ENCODE measurements around the gene C2CD4C.

DNA sequence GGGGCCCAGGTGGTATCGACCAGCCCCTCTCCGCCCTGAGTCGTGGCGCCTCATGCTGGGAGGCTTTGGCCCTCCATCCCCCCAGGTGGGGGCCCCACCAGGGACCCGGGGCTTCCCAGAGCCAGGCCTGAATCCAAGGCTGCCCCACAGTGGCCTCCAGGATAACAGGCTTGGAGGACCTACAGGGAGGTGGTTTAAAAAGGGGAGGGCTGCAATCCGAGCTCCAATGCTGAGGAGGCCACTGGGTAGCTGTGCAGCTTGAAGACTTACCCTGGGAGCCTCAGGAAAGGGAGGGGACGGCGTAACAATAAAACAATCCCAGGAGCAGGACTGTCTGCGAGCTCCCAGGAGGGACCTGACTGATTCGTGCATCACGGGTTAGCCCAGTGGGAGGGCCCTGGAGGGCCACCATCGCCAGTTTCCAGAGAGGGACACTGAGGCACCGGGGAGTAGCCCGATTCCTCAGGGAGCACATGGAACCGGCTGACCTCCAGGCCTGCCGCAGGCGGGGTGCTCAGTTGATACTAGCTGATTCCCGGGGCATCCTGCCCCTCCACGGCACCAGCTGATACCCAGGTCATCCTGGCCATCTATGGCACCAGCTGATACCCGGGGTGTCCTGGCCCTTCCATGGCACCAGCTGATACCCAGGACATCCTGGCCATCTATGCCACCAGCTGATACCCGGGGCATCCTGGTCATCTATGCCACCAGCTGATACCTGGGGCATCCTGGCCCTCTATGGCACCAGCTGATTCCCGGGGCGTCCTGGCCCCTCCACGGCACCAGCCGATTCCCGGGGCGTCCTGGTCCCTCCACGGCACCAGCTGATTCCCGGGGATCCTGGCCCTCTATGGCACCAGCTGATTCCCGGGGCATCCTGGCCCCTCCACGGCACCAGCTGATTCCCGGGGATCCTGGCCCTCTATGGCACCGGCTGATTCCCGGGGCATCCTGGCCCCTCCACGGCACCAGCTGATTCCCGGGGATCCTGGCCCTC is 3.7 kb upstream of the C2CD4C start:
- TF ChIP-seq JUN (IDR thresholded peaks at IDR 0.05; ENCODE audit: borderline replicate concordance, insufficient read depth, insufficient read length, low read depth) (no peak), EZH2 (IDR thresholded peaks at IDR 0.05; ENCODE audit: borderline replicate concordance, low read depth, low read length, severe bottlenecking) (no peak), POLR2A (IDR thresholded peaks at IDR 0.05; ENCODE audit: low read depth, low read length) (no peak), MYC (IDR thresholded peaks at IDR 0.05; ENCODE audit: low read depth, low read length) (no peak), POLR2AphosphoS5 (IDR thresholded peaks at IDR 0.05; ENCODE audit: insufficient read depth, low read depth, low read length) (no peak), FOS (IDR thresholded peaks at IDR 0.05; ENCODE audit: borderline replicate concordance, insufficient read depth, low read length) (no peak), GATA2 (IDR thresholded peaks at IDR 0.05; ENCODE audit: insufficient read depth, insufficient read length, low read depth, low read length) (no peak)
- TF ChIP-seq, protein P1, sequence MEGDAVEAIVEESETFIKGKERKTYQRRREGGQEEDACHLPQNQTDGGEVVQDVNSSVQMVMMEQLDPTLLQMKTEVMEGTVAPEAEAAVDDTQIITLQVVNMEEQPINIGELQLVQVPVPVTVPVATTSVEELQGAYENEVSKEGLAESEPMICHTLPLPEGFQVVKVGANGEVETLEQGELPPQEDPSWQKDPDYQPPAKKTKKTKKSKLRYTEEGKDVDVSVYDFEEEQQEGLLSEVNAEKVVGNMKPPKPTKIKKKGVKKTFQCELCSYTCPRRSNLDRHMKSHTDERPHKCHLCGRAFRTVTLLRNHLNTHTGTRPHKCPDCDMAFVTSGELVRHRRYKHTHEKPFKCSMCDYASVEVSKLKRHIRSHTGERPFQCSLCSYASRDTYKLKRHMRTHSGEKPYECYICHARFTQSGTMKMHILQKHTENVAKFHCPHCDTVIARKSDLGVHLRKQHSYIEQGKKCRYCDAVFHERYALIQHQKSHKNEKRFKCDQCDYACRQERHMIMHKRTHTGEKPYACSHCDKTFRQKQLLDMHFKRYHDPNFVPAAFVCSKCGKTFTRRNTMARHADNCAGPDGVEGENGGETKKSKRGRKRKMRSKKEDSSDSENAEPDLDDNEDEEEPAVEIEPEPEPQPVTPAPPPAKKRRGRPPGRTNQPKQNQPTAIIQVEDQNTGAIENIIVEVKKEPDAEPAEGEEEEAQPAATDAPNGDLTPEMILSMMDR (IDR thresholded peaks at IDR 0.05; ENCODE audit: extremely low read depth in 1 of 2, insufficient read depth in 1 of 2, low read depth in 1 of 2, low read length in 2 of 2), result no peak
- TF ChIP-seq, protein P2, sequence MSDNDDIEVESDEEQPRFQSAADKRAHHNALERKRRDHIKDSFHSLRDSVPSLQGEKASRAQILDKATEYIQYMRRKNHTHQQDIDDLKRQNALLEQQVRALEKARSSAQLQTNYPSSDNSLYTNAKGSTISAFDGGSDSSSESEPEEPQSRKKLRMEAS (IDR thresholded peaks at IDR 0.05; ENCODE audit: insufficient read depth, insufficient read length), result no peak

Measured in endothelial cell of umbilical vein (primary cell).